GM12891 (cell line): Measurements from ENCODE around the gene PSMB7.

ENCODE experiments used
- PAX5 ChIP-seq: IDR thresholded peaks from 2 replicates; pipeline ENCODE4 v1.6.1; 2011; ENCODE audit warnings: low read length, moderate library complexity, mild to moderate bottlenecking; ENCODE audit not compliant: insufficient read depth, severe bottlenecking
- POLR2A ChIP-seq: IDR thresholded peaks from 2 replicates; pipeline ENCODE4 v1.6.1; 2011; ENCODE audit warnings: low read depth, low read length, control low read depth
- POLR2AphosphoS5 ChIP-seq: IDR thresholded peaks from 2 replicates; pipeline ENCODE4 v1.6.1; 2011; ENCODE audit warnings: low read depth, low read length, control low read depth
- POU2F2 ChIP-seq: IDR thresholded peaks from 2 replicates; pipeline ENCODE4 v1.6.1; 2011; ENCODE audit warnings: low read depth, mild to moderate bottlenecking, control low read depth, low read length, moderate library complexity
- SPI1 ChIP-seq: IDR thresholded peaks from 2 replicates; pipeline ENCODE4 v1.6.1; 2011; ENCODE audit warnings: low read depth, low read length, control low read depth
- TAF1 ChIP-seq: IDR thresholded peaks from 2 replicates; pipeline ENCODE4 v1.6.1; 2011; ENCODE audit warnings: low read depth, low read length, control low read depth

DNA sequence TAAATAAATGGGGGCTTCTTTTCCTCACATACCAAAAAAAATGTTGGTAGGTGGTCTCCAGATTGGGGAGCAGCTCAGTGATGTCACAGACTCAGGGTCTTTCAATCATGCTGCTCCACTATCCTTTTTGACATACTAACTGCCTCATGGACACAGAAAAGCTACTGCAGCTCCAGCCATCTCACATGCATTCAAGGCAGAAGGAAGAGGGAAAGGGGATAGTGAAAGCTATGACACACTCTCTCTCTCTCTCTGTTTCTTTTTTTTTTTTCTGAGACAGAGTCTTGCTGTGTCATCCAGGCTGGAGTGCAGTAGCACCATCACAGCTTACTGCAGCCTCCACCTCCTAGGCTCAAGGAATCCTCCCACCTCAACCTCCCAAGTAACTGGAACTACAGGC is 27.1 kb upstream of the PSMB7 start:
- no peak for TF ChIP-seq POLR2AphosphoS5
- TF ChIP-seq TAF1 = no peak
- no peak for TF ChIP-seq POLR2A
- no peak for TF ChIP-seq POU2F2
- TF ChIP-seq SPI1 = no peak
- TF ChIP-seq PAX5 = no peak
